Amniotic stem cell (primary cell): ENCODE data around the gene PNPO.

Experiments
- DNase-seq: peaks from one replicate; lab custom pipeline; 2025; lab: John Stamatoyannopoulos, UW

The PNPO gene

DNA sequence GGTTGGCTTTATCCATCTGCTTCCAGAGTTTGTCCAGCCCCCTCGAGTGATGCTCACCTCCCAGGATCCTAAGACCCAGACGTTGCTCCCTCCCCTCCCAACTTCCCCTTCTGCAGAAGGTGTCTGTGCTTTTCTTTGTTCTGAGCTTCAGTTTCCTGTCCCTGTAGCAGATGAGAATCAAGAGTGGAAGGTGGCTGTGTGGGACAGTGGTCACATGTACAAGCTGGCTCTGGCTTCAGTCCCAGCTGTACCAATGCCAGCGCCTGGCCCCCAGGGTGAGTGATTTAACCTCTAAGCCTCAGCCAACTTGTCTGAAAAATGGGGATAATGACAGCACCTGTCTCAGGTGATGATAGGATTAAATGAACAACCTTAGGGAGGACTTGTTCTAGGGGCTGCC lies 8.6 kb downstream of the PNPO start:
- DNase-seq, result no peak

DNA sequence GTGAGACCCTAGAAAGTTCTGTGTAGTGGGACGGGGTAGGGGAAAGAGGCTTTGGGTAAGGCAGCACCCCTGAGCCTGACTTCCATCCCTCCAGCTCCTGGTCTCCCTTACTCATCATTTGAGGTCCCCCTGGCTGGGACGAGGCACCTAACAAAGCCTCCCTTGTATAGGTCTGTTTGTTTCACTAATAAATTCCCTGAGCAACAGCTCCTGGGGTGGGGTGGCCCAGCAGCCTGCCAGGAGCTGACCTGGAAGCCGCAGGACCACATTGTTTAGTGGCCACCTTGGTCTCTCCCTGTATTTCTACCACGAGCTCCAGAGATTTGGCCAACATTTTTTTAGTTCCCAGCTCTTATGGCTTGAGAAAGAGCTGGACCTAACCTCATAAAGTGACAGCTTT lies 9.1 kb downstream of the PNPO start:
- no peak for DNase-seq

DNA sequence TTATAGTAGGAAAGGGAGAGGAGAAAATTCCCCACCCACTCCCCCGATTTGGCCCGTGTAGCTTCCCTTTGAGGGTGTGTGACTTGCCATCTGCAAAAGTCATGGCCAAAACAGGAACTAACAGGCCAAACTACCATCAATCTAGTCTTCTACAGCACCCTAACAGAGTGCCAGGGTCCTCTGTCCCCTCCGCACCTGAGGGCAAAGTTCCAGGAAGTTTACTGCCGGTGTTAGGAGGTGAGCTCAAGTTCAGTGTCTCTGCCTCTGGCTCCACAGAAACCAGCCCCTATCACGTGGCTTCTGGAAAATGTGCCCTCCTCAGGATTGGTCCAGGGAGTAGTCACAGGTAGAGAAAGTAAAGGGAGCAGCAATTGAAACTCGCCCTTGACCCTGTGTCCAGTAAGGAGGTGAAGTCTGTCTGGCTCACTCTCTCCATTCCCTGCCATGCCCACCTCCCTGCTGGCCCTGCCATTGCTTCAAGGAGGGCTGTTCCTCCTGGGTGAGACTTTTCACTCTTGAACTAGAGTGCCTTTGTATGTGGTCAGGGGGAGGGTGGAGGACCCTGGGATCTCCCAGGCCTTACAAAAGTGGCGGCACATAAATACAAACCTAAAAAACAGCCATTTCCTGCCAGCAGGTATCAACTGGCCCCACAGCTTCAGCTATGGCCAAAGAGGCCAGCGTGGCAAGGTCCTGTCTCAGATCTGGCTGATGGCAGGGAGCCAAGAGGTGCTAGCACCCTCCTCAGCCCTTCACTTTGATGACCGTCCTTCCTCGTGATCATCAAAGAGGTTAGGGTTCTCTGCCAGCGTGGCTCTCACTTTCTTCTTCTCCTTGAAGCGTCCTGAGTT lies 11.0 kb downstream of the PNPO start:
- no peak for DNase-seq

DNA sequence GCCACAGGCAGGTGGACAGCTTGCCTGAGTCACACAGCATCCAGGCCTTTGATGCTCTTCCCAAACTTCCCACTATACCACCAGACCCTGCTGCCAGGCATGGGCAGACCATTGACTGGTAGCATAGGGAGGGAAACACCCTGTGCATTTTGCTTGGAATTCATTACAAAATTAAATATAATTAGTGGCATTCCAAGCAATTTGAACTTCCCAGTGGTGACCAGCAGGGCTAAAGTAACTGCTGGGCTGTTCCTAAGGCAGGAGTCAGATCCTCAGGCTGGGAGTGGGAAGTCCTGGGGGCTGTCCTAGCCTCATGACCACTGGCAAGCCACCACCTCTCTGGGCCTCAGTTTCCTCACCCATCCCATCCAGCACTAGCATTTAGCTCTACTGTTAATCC lies 12.5 kb downstream of the PNPO start:
- no peak for DNase-seq

DNA sequence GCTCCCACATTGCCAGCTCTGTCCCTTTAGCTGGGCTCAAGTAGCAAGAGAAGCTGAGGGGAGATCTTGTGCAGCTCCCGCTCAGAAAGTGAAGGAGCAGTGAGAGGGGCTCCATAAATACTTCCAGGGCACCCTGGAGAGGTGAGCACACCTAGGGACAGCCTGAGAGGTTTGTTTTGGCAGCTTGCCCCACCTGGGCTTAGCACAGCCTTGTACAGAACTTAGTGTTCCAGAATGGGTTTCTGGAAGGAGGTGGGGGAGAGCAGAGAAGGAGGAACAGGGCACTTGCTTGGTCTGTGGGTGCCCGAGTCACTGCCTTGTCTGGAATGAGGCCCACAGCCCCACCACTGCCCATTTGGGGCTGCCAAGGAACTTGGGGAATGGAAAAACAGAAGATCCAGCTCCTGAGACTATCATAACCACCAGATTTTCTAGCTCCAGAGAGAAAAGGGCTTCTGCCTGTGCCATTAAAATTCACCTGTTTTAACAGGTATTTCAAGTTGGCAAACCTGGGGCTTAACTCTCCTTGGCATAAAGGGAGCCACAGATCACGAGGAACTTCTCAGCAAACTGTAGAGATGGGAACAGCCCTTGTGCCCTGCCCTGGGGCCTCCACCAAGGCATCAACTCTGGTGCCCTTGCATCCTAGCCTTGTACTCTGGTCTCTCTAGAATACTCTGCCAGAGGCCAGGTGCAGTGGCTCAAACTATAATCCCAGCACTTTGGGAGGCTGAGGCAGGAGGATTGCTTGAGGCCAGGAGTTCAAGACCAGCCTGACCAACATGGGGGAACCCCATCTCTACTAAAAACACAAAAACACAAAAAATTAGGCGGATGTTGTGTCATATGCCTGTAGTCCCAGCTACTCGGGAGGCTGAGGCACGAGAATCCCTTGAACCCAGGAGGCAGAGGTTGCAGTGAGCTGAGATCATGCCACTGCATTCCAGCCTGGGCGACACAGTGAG lies 14.4 kb downstream of the PNPO start:
- DNase-seq, result no peak

DNA sequence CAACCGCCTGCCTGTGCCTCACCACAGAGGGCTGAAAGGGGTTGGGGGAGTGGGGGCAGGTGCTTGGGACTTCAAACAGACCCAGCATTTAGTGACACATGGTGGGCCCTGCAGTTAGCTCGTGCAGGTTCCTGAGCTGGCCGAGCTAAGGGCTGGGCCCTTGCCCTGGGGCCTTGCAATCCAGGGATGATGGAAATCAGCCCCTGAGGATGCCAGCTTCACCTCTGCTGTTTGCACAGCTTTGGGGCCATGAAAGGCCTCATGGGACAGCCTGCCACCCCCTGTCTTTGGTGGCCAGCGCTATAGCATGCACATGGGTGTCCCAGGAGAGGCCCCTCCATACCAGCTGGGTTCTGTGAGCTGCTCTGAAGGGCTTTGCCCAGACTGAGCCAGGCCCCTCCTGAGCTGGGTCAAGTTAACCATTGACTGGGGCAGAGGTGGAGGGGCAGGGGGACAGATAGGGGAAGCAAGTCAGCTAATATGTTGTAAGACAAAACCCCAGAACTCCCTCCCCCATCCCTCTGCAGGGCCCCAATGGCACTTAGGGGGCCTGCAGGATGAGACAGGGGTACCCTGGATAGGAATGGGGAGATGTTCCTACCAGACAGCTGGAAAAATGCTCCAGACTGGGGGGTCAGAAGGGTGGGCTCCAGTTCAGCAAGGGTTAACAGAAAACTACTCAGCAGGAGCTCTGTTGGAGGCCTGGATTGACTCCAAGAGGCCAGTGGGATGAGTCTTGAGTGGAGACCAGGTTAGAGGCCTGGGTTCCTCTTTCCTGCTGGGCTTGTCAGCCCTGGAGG lies 15.6 kb downstream of the PNPO start:
- no peak for DNase-seq

DNA sequence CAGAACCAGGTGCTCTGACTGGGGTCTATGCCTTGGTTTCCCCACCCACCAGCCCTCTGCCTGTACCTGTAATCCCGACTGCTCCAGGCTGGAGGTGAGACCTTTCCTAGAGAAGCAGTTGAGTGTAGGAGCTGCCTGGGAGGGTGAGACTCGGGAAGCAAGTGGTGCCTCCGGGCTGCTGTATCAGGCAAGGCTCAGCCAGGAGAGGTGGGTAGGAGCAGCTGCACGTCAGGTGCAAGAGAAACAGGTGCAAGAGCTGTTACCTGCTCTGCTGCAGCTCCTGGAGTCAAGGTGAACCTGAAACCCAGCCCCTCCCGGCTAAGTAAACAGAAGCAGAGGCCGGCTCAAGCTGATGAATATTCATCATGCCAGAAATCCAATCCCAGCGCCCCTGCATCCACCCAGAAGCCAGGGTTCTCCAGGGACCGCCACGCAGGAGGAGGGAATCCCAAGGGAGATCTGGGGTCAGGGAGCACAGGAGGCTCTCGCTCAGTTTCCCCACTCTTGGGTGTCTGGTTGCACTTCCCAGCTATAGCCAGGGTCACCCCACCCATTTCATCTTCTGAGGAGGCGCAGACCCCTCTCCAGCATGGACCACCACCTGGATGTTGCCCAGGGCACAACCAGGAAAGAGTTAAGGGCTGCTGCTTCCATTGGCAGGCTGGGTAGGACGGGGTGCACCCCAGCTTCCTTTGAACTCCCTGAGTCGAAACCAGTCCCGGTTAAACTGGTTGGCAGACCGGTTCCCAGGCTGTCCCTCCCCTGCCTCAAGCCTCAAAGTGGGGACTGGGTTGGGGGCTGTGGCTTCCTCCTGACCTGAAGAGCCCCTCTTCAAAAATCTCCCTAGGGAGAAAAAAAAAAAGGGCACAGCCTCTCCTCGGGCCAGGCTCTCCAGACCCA lies 16.5 kb downstream of the PNPO start, which contains the start of gene PRR15L:
PRR15L (minus strand) TSS at position 293 of the 900 bp plus-strand sequence. CDS start 4,649 bp downstream, outside the sequence.
- DNase-seq, result no peak

DNA sequence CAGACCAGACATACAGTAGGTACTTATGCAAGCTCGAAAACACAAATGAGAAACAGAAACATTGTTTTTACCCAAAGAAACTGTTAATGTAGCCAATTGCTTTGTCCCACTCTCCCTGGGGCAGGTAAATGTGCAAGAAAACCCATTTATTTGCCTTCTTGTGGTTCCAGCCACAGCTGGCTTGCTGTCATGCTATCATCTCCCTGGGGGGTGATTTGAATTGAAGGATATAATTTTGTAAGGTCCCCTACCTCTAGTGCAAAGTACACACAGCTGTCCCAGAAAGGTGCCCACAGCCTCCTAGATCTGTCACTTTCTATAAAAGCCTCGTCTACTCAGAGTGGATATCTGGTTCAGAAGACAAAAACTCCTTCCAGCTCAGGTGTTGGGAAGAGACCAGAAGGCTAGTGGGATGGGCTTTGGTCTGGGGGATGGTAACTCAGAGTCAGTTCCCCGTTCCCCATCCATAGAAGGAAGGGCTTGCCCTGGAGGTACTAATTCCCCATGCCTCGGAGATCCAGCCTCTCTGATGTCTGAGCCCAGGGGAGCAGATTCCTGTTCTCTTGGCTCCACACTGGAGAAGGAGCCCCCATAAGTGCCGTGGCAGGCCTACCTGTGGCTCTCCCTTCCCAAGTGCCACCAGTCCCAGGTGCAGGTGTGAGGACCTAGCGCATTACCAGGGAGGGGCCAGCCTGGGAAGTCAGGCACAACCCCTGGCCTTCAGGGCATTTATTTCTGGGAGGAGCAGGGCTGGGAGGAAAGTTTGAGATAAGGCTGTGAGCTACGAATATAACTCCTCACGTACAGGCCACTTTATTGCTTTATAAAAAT lies 18.7 kb downstream of the PNPO start:
- DNase-seq, result no peak

DNA sequence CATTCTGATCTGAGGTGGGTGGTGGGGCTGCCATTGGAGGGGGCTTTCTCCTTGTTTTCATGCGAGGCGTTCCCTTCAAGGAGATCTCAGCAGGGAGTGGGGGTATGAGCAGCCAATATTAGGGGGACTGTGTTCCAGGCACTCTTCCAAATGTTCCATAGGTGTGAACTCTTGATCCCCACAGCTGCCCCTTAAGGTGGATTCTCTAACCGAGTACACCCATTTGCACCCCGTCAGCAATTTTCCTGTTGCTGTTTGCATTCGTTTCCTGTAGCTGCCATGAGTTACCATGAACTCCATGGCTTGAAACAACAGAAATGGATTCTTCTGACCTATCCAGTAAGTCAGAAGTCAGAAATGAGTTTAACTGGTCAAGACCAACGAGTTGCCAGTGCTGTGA lies 20.0 kb downstream of the PNPO start:
- DNase-seq, result no peak

DNA sequence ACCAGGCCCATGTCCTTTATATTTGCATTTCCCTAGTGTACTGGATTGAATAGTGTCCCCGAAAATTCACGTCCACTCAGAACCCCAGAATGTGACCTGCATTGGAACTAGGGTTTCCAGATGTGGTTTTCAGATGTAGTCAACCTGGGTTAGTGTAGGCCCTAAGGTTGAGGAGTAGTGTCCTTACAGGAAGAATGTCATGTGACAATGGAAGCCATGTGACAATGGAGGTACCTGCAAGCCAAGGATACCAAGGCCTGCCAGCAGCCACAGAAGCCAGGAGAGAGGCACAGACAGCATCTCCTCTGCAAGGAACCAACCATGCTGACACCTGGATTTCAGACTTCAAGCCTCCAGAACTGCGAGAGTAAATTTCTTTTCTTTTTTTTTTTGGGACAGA lies 21.5 kb downstream of the PNPO start:
- no peak for DNase-seq

DNA sequence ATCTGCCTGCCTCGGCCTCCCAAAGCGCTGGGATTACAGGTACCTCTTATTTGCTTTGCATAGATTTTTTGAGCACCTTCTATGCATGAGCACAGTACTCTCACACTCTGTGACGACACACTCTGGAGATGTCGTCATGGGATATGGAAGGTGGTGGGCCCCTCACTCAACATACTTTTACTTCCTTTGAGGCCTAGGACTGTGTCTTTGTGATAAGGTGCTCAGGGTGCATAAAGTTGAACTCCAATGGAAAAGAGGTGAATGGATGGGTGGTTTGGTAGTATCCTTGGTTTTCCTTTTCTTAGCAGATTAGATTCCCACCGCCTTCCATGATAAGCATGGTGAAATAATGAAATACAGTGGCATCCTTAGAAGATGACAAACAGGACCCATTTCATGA lies 23.5 kb downstream of the PNPO start:
- DNase-seq, result no peak

DNA sequence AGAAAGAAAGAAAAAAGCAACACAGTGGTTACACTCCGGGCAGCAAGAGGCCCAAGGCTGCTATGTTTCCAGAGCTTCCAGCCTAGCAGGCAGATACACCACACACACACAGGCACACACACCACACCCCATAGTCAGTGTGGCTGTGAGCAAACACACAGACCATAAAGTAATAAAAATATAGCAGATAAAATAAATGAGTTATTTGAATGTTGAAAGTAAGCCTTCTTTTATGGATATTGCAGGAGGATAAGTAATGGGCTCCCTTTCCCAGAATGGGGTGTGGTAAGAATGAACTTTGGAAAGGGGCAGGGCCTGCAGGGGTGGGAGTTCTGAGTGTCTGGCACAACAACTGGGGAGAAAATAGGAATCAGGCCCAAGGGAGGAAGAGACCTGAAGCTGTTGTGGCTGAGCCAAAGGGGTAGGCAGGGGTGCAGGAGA lies 24.7 kb downstream of the PNPO start:
- DNase-seq, result no peak

DNA sequence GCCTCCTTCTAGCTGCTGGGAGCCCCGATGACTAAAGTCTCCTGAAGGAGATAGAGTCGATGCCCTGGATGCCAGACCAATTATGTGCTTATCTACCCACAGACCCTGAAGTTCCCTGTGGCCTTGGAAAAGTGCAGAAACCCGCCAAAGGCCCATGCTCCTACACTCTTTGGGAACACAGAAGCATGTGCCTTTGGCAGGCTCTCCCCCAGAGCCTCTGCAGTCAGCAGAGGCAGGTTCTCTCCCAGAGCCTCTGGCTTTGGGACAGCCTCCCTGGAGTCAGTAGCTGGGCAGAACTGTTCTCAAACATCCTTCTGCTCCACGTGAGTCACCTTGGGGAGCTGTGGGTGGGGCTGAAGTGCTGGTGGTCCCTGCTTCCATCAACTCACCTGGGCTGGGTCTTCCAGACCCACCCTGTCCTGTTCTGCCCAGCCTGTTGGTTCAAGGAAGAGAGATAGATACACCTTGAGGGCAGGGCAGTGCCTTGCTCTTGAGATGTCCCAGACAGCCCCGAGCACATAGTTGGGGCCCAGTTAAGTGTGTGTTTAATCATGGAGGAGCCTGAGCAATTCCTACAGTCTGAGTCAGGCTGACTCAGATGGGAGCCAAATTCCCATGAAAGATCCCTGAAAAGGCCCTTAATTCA lies 26.4 kb downstream of the PNPO start:
- DNase-seq, result peak; percentile 66

DNA sequence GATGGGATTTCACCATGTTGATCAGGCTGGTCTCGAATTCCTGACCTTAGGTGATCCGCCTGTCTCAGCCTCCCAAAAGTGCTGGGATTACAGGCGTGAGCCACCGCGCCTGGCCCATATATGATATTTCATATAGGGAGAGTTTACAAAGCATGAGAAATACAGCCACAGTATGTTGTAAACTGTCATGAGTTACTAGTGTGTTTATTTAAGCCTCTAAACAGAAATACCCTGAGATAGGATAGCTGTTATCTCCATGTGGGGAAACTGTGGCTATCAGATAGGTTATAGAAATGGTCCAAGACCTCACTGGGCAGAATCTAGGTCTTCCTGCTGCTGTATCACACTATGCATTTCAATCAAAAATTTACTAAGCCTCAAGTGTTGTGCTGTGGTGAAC lies 27.5 kb downstream of the PNPO start:
- no peak for DNase-seq

DNA sequence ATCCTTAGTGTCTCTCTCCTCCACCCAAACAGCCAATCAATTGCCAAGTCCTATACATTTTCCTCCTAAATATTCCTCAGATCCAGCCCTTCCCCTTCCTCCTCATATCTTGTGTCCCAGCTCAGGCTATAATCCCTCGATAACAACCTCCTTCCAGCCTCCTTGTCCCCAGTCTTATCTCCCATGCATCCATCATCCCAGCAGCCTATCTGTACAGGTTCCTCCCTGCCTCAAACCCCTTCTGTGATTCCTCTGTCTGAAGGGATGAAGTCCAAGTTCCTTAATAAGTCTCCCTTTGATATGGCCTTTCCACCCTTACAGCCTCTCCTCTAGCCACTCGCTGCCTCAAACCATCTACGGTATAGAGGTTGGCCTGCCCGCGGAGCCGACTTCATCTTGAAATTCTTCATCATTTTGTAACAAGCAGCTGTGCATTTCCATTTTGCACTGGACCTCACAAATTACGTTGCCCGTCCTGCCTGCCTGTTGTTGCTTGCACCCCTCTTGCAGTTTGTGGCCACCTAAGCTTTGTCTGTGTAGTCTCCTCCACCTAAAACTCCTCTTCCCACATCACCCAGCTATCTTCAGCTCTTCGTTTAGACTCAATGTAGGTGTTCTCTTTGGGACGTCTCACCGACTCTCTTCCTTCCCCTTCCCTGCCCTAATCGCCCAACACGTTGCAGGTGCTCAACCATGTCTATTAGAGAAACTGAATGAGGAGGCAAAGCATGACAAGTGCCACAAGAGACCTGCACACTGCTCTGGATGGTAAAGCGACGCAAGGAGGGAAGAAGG lies 28.8 kb downstream of the PNPO start:
- no peak for DNase-seq

DNA sequence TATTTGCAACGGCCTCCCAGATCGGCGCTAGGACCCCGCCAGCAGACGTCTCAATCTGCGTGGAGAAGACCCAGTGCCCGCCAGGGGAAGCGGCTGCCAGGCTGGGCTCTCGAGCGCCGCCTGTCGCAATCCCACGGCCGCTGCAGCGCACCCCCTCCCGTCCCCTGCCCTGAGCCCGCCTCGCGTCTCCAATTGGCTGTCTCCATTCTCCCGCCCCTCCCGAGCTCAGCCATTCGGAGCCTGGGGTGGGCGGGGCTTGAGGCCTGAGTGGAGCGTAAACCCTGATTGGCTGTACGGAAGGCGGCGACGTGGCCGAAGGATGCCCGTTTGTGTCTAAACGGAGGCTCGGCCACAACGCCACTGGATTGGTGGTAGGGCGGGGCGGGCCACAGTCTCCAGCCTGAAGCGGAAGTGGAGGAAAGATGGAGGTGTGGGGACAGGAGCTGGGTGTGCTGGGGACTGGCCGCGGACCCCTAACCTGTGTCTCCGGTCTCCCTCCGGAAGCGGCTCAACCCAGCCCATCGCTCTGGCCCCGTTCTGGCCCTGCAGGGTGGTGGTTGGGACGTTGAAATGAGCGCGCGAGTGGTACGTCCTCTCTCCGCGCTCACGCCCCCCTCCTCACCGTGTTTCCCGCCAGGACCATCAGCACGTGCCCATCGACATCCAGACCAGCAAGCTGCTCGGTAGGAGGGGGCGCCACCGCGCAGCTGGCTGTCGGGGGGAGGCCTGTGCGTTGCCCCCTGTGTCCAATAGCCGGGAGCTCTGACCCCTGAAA lies 29.5 kb downstream of the PNPO start, which contains the start of gene CDK5RAP3:
CDK5RAP3 (plus strand) TSS at position 389 of the 775 bp plus-strand sequence; CDS start at position 423, 34 bp downstream.
- peak; percentile 99 for DNase-seq

DNA sequence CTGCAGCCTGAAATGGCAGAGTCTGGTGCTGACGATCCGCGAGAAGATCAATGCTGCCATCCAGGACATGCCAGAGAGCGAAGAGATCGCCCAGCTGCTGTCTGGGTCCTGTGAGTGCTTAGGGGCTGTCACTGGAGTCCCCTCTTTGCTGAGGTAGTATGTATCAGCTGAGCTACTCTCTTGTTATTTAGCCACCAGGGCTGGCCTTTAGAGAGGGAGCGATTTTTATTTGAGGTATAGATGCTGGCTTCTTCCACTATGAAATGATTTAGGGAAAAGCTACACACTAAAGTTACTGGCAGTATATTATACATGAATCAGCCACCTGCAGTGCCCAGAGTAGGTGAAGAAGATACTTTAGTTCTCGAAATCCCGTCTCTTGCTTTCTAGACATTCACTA lies 32.2 kb downstream of the PNPO start:
- DNase-seq, result no peak
